NCI-H345 treated with DMSO at 0.1 percent for 48 hours (cell line): ENCODE measurements around the gene MBNL2.

Experiments used
- DNase-seq: peaks from one replicate; lab custom pipeline; 2025; ENCODE audit not compliant: unreplicated experiment; lab: John Stamatoyannopoulos, UW

Gene MBNL2

DNA sequence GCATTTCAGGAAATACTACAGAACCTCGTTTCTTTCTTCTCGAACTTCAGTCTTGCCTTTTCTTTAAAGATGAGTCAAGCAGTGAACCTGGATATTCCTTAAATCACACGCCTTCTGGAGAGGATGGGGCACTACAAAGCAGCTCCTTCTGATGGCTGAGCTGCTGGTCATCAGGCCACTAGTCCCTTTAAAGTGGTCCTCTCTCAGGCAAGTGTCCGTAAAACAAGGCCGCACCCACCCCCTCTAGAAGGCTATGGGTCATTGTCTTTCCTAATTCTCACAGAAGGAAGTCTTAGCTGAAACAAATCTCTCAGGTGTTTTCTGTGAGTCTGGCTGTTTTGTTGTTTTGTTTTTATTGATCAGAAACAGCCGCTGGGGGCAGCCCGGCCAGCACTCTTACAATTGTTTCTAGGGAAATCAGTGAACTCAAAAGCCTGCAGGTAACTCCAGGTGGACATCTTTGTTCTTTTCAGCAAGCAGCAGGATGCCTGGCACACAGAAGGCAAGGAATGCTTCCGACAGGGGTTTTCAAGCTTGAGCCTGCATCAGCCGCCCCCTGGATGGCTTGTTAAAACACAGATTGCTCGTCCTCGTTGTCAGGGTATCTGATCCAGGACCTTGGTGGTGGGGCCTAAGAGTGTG, 45.4 kb downstream of the MBNL2 start:
- peak; percentile 23 for DNase-seq

DNA sequence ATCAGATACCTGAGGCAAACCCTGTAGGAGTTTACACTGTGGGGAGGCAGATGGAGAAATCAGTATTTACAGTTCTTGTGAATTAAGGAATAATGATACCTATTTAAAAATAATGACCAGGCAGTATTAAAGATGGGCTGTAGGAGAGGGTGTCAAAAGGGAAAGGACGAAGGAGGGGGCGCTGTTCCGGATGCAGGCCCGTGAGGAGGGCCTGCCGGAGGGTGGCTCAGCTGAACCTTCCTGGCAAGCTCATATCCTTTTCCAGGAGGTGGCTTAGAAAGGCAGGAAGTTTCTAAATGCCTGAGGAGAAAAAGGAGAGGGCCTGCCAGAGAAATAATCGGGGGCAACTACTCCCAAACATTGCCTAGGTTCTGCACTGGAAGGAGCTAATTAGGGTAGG, 46.6 kb downstream of the MBNL2 start:
- no peak for DNase-seq

DNA sequence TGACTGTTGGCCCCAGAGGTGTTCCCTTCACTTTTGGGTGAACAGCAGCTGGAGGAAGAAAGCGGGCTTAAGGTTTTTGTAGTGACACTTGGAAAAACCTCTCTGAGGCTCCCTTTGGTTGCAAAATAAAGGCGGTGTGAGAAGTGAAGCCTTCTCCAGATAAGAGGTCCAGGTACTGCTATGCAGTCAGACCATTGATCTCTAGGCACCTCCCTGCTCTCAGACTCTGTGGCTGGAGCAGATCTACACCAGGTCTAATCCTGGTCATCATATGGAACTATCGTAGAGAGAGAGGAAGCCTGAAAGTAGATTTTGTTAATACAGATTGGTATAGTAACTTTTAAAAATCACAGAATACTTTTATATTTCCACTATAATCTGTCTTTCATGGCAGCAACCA, 47.5 kb downstream of the MBNL2 start:
- no peak for DNase-seq

- no peak for DNase-seq
Observed at GRCh38 chr13:97272526-97272925, 50.4 kb downstream of the MBNL2 start.

DNA sequence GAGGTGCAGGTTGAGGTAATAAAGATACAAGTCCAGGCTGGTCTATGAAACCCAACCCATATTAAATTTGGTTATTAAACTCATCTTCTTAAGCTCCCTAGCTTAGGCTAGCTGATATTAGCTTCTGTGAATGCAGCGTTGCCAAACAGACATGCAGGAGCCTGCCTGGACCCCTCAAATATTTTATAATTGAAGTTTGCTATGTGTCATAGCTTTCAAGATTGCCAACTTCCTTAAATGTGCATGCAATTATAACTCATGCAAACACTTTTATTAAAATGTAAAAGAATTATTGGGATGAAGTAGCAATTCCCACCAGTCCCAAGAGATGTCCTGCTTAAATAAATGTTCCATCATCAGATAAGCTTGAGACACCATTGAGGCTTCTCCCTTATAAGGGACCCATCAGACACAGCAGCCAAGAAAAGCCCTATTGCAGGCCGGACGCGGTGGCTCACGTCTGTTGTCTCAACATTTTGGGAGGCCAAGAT, 51.3 kb downstream of the MBNL2 start:
- no peak for DNase-seq

- DNase-seq: no peak
Observed at GRCh38 chr13:97274829-97275649, 52.9 kb downstream of the MBNL2 start.

DNA sequence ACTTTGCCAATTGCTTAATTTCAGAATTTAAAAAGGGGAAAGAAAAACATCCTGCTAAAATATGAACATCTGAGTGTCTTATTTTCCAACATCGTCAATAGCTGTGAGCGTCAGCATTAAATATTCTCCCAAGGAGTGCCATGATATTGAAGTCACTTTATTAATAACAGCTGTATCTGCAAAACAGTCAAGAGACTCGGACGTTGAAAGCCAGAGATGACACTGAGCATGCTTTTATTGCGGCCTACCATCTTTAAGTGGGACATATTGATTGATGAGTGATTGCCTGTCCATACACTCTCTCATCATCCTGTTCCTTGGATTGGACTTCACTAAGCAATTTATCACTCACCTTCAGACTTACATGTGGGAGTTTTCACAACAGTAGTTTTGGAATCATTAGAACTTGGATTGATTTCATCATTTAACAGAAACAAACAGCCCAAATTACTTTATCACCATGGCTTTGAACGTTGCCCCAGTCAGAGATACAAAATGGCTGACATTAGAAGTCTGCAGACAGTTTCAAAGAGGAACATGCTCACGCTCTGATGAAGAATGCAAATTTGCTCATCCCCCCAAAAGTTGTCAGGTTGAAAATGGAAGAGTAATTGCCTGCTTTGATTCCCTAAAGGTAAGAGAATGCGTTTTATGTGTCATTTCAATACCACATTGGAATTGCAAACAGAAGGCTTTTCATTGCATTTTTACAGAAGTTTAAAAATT, 53.8 kb downstream of the MBNL2 start:
- no peak for DNase-seq

DNA sequence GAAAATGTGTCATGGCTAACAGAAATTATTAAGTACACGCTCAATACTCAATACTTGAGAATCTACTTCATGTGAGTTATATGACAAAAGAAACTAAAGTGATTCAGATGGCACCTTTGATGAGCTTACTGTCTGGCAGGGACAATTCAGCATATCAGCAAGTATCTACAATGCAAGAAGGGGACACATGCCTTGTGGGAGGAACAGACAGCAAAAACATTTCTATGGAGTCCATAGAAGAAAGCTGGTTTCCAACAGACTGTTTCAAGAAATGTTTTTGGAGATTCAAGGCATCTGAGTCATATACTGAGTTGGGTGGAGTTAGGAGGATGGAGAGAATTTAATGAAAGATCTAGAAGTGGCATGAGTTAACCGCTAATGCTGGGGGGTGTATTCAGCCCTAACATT, 54.7 kb downstream of the MBNL2 start:
- DNase-seq: no peak

DNA sequence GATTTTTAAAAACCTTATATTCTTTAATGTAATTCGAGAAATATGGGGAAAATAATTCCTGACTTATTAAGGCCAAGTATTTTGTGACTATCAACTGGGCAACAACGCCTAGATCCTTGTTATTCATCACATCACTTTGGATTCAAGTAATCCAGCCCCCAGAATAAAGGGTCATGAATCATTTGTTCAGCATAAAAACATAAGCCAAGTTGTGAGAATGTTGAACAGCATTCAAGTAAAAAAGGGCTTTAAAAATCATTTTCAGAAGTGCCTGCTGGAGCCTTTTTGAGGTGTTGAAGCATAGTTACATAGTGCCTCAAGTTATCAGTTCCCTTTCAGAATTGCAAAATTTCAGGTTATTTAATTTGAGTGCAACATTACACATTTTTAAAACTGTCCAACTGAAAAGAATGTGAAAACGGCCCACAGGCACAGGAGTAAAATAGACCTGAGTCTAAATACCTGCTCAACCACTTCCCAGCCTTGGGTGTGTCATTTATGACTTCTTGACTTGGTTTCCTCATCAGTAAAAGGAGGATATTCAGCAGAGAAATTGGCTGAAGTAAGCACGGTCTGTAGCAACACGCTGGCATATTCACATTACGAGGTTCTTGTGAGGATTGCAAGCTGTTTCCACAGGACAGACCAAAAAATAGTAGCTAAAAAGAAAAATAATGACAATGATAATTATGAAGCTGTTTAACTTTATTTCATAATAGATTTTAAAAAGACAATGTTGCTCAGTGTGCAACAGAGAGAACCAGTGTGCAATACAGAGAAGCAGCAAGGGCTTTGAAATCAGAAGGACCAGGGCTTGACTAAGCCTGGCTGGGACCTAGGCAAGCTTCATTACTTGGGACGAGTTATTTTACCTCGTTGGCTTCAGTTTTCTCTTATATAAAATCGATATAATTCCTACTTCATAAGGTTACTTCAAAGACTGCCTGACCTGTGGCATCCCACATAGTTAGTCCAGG, 56.6 kb downstream of the MBNL2 start:
- DNase-seq: no peak

GRCh38 chr13:97279913-97280312, 57.8 kb downstream of the MBNL2 start:
- no peak for DNase-seq

DNA sequence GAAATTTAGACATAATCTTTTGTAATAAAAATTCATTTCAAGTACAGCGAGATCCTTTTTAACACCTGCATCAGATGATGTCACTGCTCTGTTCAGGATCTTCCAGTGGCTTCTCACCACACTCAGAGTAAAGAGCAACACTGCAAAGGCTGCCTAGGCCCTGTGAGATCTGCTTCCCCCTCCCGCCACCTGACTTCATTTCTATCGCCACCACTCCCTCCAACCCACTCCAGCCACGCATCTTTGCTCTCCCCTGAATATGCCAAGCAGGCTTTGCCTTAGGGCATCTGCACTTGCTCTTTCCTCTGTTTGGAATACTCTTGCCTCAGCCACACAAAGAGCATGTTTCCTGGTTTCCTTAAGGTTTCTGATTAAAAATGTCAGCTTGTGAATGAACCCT, 58.3 kb downstream of the MBNL2 start:
- no peak for DNase-seq

- no peak for DNase-seq
Observed at GRCh38 chr13:97281028-97281427, 58.9 kb downstream of the MBNL2 start.

DNA sequence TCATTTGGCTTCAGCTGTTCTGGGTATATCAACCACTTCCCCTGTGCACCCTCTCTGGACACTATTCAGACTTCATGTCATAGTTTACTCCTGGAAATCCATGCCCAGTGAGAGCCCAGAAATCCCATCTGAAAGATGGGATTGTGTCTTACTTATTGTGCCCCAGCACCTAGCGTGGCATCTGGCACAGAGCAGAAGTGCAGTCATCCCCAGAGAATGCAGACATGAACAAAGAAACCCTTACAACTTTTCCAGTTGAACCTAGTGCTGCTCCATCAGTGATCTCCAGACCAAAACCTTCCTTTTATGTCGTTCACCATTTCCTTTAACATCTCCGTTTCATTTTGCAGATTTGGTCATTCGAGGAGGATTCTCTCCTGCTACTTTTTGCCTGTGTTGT, 60.6 kb downstream of the MBNL2 start:
- no peak for DNase-seq

DNA sequence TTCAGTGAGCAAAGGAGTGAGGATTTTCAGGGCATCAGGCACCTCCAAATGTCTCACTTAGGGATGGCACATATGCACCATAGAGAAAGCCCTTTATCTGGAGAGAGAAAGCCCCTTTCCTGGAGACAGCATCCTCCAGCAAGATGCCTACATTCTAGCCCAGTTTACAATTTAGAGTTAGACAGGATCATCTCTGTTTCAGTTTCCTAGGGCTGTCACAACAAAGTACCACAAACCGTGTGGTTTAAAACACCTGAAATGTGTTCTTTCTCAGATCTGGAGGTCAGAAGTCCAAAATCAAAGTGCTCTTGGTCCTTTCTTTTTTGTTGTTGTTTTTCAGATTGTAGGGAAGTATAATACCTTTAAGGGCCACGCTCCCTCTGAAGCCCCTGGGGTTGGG, 61.8 kb downstream of the MBNL2 start:
- DNase-seq: no peak

GRCh38 chr13:97284558-97284957, 62.4 kb downstream of the MBNL2 start:
- no peak for DNase-seq

DNA sequence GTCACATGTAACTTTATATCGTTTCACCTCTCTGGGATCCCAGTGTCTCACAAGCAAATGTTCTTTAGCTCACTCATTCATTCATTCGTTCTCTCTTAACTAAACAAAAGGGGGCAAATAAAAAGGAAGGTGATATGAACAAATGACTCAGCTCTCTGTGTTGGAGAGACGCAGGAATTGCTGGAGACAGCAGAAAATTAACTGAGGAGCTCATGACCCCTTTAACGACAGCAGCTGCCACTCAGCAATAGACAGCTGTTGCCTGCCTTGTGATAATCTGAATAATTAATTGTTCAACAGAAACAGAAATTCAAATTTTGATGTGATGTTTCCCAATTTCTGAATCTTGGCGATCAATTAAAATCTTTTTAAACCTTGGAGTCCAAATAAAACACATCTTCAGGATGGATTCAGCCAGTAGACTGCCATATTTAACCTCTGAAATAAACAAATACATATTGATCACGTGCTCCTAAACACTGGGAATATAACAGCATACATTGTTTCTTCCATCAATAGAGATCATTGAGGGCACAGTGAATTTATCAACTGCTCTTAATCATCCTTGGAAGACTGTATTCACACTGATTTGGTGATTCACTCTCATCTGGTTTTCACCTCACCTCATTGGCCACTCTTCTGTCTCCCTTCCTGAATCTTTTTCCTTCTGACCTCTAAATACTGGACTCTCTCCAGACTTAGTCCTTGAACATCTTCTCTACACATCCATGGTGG, 63.3 kb downstream of the MBNL2 start:
- no peak for DNase-seq

DNA sequence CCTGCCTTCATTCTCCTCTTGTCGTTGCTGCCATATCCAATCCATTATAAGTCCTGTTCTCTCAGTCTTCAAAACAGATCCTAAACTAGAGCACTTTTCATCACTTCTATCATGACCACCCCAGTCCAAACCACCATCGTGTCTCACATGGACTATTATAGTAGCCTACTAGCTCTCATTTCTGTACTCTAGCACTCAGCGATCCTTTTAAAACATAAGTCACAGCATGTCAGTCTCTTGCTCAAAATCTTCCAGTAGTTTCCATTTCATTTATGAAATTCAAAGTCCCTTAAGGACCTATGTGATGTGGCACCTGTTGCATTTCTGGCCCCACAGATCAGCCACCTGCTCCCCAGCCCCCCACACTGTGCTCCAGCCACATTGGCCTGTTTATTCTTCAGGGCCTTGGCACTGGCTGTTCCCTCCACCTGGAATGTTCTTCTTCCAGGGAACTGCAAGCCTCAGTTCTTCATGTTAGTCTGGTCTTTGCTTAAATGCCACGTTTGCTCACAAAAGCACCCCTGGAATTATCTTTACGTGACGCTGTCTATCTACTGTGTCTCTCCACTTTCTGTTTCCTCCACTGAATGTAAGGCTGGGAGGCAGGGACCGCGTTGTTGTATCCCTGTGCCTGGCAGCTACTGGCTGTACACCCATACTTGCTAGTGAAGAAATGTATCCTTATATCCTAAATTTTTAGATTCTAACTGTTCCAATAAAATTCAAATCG, 64.3 kb downstream of the MBNL2 start:
- no peak for DNase-seq

- DNase-seq: no peak
Observed at GRCh38 chr13:97287047-97287383, 64.9 kb downstream of the MBNL2 start.

DNA sequence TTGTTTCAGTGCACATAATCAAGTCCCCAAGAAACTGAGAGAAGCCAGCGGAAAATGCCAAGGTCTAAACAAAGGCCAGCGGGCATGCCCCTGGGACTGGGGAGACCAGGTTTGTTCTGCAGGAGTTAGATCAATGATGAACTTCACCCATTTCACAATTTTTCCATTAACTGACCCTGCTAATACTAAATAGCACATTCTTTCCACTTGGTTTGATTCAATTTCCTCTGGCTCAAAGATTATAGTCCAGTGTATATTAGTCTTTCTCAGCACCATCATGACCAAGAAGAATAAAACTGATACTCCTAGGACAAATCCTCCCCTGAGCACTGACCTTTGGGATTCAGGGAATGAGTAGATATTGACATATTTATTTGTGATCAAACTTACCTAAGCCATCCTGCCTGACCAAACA, 66.4 kb downstream of the MBNL2 start:
- DNase-seq: no peak
